HFFc6 (cell line): Measurements from ENCODE around the gene LIME1. TPM values are rescaled to one million over a fixed set of nuclear protein-coding genes. Genes with fewer than 3 reads are reported as not detected.

Experiments
- DNase-seq: peaks from one replicate; pipeline ENCODE4 v3.0.0-alpha.2; 2018
- H3K27ac Mint-ChIP-seq: 2 replicates; pipeline ENCODE4 v1.8.0; 2020; ENCODE audit warnings: mild to moderate bottlenecking, mixed read lengths
- H3K27me3 Mint-ChIP-seq: 2 replicates; pipeline ENCODE4 v1.8.0; 2021; ENCODE audit warnings: mild to moderate bottlenecking, moderate library complexity, mixed read lengths; ENCODE audit not compliant: insufficient read depth
- H3K36me3 Mint-ChIP-seq: 2 replicates; pipeline ENCODE4 v1.8.0; 2021; ENCODE audit warnings: low read depth, mixed read lengths
- H3K4me1 Mint-ChIP-seq: 2 replicates; pipeline ENCODE4 v1.8.0; 2020; ENCODE audit warnings: low read depth, mixed read lengths
- H3K4me3 Mint-ChIP-seq: 2 replicates; pipeline ENCODE4 v1.8.0; 2020; ENCODE audit warnings: mild to moderate bottlenecking, moderate library complexity, mixed read lengths
- H3K9me3 Mint-ChIP-seq: 2 replicates; pipeline ENCODE4 v1.8.0; 2020; ENCODE audit warnings: mild to moderate bottlenecking, mixed read lengths
- CTCF ChIP-seq: fragments of 200-600 bp; sonication (generic); IDR thresholded peaks from 2 replicates; pipeline ENCODE4 v1.5.0; 2021; ENCODE audit warnings: antibody characterized with exemption, mild to moderate bottlenecking
- total RNA-seq, 6 experiments: library from RNA; stranded (reverse); fragmentation: NEBNext Ultra II Directional; extraction: Animal tissue kit (Norgen Biotek cat#: 25700); gene quantifications; 2 replicates in 1 of 6; 3 replicates in 5 of 6; pipeline ENCODE4 v1.2.3, GENCODE V29; 2021

The LIME1 gene
- total RNA-seq, 6 experiments from 2014 or later = 3.4 to 6.1 (median 4.6) TPM

- TF ChIP-seq CTCF = no peak
- Mint-ChIP-seq H3K9me3 (no peaks in the 10 kb centered on the region), H3K36me3 (no peaks in the 10 kb centered on the region), H3K4me1 (no peaks in the 10 kb centered on the region), H3K27ac (no peak overlapping the region), H3K27me3 (no peaks in the 10 kb centered on the region; the same call in 1 of the 2 replicates), H3K4me3 (no peak overlapping the region)
- no peak for DNase-seq
Measured at GRCh38 chr20:63785691-63786131, 49.2 kb downstream of the LIME1 start.

- no peak for DNase-seq
Measured at GRCh38 chr20:63787302-63787701, 50.8 kb downstream of the LIME1 start.

GRCh38 chr20:63787749-63788148, 51.3 kb downstream of the LIME1 start:
- Mint-ChIP-seq H3K27me3 (no peaks in the 10 kb centered on the region; the same call in none of the 2 replicates), H3K4me3 (no peak overlapping the region), H3K36me3 (no peaks in the 10 kb centered on the region), H3K27ac (no peak overlapping the region), H3K4me1 (no peaks in the 10 kb centered on the region), H3K9me3 (no peaks in the 10 kb centered on the region)
- TF ChIP-seq CTCF = no peak
- DNase-seq = no peak

More at GRCh38 chr20:63787302-63787701, 50.8 kb downstream of the LIME1 start:
- Mint-ChIP-seq H3K27ac (no peak overlapping the region), H3K36me3 (no peaks in the 10 kb centered on the region), H3K4me1 (no peaks in the 10 kb centered on the region), H3K4me3 (no peak overlapping the region), H3K9me3 (no peaks in the 10 kb centered on the region), H3K27me3 (no peaks in the 10 kb centered on the region; the same call in none of the 2 replicates)
- no peak for TF ChIP-seq CTCF

Other genes with a start within 250 kb of the LIME1 start
- gene EEF1A2, start 237.6 kb upstream of the LIME1 start, total RNA-seq = 1 to 10 TPM; 1.1 to 7.2 (median 1.7) TPM
- 100 to 1,000 TPM; 388 to 518 (median 443) TPM for gene PPDPF, start 215.9 kb upstream of the LIME1 start, total RNA-seq
- gene PTK6, start 199.3 kb upstream of the LIME1 start, total RNA-seq = under 1 TPM in 2 of 6 experiments, not detected in 4; 0.07 TPM
- not detected for gene SRMS, start 188.9 kb upstream of the LIME1 start, total RNA-seq
- not detected for gene FNDC11, start 182.5 kb upstream of the LIME1 start, total RNA-seq
- 10 to 100 TPM; 14.7 to 20.4 (median 16.5) TPM for gene HELZ2, start 162.4 kb upstream of the LIME1 start, total RNA-seq
- gene GMEB2, start 109.6 kb upstream of the LIME1 start, total RNA-seq = 10 to 100 TPM; 10.9 to 12.4 (median 12.0) TPM
- 1 to 10 TPM in 5 of 6 experiments, under 1 TPM in 1; 0.77 to 3.2 (median 1.5) TPM for gene STMN3, start 83.2 kb upstream of the LIME1 start, total RNA-seq
- gene RTEL1, start 78.4 kb upstream of the LIME1 start, total RNA-seq = 10 to 100 TPM; 19.0 to 26.8 (median 22.7) TPM
- gene TNFRSF6B, start 40.0 kb upstream of the LIME1 start, total RNA-seq = 1 to 10 TPM in 3 of 6 experiments, under 1 TPM in 3; 0.33 to 1.8 (median 1.1) TPM
- gene ARFRP1, start 28.7 kb upstream of the LIME1 start, total RNA-seq = 10 to 100 TPM; 35.1 to 44.2 (median 37.4) TPM
- 10 to 100 TPM; 18.3 to 22.9 (median 19.6) TPM for gene ZGPAT, start 28.6 kb upstream of the LIME1 start, total RNA-seq
- gene SLC2A4RG, start 3.1 kb downstream of the LIME1 start, total RNA-seq = 100 to 1,000 TPM in 3 of 6 experiments, 10 to 100 TPM in 3; 89.6 to 122 (median 102) TPM
- 1 to 10 TPM in 2 of 6 experiments, under 1 TPM in 4; 0.38 to 1.1 (median 0.64) TPM for gene ZBTB46, start 94.6 kb downstream of the LIME1 start, total RNA-seq
- not detected for gene ABHD16B, start 124.8 kb downstream of the LIME1 start, total RNA-seq
- gene TPD52L2, start 128.6 kb downstream of the LIME1 start, total RNA-seq = 100 to 1,000 TPM; 161 to 196 (median 169) TPM
- 10 to 100 TPM; 52.0 to 65.8 (median 56.2) TPM for gene DNAJC5, start 158.5 kb downstream of the LIME1 start, total RNA-seq
- 10 to 100 TPM; 17.2 to 21.7 (median 19.4) TPM for gene UCKL1, start 219.8 kb downstream of the LIME1 start, total RNA-seq
- 10 to 100 TPM; 20.7 to 26.1 (median 21.4) TPM for gene ZNF512B, start 233.3 kb downstream of the LIME1 start, total RNA-seq
- 1 to 10 TPM; 1.3 to 3.0 (median 2.1) TPM for gene SAMD10, start 243.0 kb downstream of the LIME1 start, total RNA-seq
- 10 to 100 TPM; 70.7 to 73.2 (median 72.9) TPM for gene PRPF6, start 244.5 kb downstream of the LIME1 start, total RNA-seq